ENCODE data around the gene DYNC1LI2.

Gene DYNC1LI2

DNA sequence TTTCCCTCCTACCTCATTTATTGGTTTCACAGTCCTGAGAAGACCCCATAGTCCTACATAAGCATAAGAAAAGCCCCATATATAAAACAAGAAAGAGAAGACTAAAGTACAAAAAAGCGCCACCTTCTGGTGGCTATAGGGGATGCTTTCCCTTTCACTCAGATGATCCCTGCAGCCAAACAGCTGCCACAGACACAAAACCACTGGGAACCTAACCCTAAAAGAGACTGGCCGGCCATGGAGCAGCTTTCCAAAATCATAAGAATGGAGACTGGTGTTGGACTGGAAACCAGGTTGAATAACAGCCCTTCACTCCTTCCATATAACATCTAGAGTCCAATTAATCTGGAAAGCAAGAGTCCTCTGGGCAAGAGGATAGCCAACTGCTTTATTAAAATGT lies 11.4 kb downstream of the DYNC1LI2 start:
- peak; percentile 74 for DNase-seq (ENCODE audit: low read depth, low spot score)

DNA sequence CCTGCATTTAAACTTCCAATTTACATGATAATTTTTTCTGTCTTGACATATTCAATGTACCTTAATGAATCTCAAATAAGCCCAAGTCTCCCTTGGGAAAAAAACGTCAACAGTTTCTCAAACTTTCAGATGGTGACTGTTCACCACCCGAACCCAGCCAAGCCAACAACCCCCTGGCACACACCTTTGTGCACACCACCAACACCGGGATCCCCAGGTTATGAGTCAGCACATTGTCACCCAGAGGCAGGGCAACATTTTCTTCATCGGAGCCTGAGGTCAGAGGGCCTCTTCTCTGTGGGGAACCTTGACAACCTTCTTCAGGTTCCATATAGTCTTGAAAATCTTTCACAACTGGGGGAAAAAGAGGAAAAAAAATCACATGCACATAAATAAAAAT lies 15.5 kb downstream of the DYNC1LI2 start:
- DNase-seq (ENCODE audit: low read depth, low spot score), result no peak

DNA sequence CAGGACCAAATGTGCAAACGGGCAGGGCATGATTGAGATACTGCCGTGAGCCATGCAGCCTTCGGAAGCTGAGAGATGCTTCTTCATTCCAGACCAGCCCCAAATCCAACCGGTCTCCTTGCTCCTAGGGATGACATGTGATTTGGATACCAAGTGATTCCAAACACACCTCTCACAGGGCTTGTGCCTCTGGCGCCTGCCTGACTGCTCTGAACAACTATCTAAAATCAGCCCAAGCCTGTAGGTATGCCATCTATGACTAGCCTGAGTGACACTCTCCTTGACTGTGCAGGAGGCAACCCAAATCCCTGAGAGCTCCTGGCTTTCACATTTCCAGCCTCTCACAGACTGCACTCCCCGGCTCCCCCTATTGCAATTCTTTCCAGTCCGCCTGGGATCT lies 20.3 kb downstream of the DYNC1LI2 start:
- DNase-seq (ENCODE audit: low read depth, low spot score), result no peak

DNA sequence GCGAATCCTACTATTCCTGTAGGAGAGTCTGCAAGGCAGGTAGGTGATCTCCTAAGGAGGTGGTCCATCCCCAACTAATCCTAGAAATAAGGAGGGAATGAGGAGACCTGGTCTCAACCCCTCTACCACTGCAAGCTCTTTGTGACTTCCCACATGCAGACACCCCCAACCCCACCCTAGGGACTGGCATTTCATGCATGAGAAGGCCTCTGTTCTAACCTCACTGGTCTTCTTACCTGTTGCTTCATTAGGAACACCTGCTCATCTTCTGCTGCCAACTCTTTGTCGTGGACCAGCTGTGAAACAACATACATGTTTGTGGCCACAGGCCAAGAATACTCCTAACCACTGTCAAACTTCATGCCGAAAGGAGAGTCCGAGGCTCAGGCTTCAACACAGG lies 22.6 kb downstream of the DYNC1LI2 start:
- DNase-seq (ENCODE audit: low read depth, low spot score), result no peak

DNA sequence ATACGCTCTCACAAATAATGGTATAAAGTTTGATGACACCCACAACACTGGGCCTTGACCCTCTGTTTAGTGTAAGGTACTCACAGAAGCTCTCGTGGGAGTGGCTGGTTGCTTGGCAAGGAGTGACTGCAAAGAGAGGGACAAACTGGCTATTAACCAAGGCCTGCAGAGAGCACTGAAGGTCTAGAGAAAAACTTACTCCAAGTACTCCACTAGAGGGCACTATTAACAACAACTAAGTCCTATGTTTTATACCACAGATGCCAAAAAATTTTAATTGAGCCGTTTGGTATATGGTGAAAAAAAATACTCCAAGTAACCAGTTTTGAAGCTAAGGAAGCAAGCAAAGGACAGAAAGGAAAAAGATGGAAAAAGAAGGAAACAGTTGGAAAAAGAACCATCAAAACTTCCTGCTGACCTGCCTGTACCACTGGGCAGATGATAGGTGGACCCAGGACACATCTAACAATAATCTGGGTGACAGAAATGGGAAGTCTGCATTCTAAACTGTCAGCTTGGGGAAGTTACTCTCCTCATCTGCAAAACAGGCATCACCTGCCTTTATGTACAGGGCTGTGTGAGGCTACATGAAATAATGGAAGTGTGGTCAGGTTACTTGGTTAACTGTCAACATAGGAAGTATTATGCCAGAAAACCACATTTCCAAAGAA lies 23.2 kb downstream of the DYNC1LI2 start:
- peak; percentile 31 for DNase-seq (ENCODE audit: low read depth, low spot score)

DNA sequence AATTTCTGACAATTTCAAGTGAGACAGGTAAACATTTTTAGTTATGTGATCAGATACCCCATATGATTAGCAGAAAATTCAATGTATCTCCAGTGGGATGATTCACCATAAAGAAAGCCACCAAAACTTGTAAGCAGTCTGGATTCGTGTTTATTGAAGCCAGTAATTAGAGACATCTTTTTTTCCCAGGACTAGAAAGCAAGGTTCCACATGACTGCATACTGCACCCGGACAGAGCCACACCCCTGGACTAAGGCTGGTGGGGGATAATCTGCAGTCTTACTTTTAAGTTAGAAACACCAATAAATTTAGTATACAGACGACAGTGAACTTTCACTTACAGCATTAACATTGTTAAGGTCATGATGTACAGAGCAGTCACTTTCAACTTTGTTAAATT lies 30.6 kb downstream of the DYNC1LI2 start:
- no peak for DNase-seq (ENCODE audit: low read depth, low spot score)

DNA sequence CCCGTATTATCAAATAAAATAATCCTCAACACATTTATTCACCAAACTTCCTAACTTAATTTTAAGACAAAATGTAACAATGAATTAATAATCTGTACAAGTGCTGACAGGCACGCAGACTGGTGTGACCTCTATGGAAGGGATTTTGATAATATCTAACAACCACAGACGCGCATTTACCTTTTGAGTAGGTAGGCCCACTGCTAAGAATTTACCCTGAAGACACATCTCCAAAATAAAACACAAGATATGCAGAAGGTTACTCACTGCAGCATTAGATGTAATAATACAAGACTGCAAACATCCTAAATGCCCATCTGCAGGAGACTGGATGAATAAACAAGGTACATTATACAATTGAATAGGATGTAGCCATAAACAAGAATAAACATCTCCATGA lies 32.2 kb downstream of the DYNC1LI2 start:
- DNase-seq (ENCODE audit: low read depth, low spot score), result no peak

DNA sequence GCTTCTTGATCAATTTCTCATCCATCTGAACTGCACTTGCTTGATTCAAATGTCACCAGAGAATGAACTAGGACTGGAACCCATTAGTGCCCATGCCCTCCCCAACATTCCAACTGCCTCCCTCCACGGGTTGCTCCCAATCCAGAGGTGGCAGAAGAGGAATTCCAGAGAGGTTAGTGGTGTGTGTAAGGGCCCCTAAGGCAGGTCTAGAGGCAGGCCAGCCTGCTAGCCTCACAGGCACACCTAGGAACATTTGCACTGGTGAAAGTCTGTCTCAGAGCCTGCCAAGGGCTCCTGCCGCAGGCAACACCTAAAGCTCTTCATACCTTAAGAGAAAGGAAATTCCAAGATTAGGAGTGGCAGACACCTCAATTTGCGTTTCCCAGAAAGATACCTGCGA lies 33.6 kb downstream of the DYNC1LI2 start:
- peak; percentile 78 for DNase-seq (ENCODE audit: low read depth, low spot score)

DNA sequence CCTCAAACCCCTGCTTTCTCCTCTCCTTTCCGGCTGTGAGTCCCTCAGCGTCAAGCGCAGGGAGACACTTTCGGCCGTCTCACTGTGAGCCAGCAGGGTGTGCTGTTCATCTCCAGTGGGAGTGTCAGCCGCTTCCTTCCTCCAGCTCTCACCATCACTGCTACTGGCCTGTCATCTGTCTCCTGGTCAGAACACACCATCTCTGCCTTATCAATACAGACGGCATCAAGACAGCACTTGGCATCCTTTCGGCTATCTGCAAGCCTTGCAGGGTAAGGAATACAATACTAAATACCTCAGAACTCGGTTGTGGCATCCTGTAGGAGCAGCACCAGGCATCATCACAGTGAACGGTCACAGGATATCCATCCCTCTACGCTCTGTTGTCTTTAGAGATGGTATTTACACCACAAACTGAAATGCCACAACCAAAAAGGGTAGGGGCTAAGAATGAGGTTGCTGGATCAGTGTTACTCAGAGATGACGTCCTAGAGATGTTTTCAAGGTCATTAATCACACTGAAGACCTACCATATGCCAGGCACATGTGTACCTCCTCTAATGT lies 34.2 kb downstream of the DYNC1LI2 start:
- peak; percentile 78 for DNase-seq (ENCODE audit: low read depth, low spot score)

DNA sequence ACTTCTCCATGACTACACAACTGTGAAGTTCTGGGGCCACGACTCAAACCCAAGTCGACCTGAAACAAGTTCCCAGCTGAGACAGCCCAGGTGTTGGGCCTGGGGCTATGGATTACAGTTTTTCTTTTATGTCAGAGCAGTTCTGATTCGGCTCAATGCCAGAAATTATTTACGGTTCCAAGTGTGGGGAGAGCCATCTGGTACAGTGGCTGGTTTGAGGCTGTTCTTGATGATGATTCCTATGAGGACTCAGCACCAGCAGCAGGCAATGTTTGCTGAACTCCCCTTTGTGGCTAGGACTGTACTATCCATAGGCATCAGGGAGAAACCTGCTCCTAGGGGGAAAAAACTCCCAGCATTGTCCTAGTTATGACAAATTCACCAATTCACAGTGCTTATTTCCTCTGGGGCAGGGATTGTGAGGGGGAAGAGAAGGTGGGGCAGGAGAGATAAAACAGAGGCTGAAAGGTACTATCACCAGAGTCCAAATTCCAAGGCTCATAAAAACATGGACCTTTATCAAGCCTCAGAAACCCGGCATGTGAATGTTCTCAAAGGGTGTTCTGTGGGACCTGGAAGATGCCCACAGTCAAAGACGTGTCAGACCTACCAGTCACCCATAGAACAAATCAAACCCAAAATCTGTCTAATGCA lies 36.6 kb downstream of the DYNC1LI2 start:
- no peak for DNase-seq (ENCODE audit: low read depth, low spot score)

DNA sequence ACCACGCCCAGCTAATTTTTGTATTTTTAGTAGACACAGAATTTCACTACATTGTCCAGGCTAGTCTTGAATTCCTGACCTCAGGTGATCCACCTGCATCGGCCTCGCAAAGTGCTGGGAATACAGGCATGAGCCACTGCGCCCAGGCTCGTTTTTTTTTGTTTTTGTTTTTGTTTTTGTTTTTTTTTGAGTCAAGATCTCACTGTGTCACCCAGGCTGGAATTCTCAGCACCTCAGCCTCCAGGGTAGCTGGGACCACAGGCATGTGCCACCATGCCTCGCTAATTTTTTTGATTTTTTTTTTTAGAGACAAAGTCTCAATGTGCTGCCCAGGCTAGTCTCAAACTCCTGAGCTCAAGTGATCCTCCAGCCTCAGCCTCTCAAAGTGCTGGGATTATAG lies 37.3 kb downstream of the DYNC1LI2 start:
- DNase-seq (ENCODE audit: low read depth, low spot score), result no peak

DNA sequence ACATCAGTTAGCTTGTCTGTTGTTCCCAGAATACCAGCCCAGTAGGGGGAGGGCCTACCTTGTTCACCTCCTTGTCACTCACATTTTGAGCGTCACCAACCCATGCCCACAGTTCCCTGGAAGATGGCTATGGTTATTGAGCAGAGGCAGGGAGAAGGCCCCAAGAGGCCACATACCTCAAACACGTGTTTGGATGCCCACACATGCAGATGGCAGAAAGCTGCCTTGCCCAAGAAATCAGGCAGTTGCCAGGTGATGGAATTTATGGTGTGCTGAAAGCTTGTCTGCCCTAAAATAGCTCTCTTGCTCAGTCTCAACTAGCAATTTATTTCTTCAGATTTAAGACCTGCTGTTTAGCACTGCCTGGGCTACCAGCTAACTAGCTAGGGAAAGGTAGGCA lies 38.3 kb downstream of the DYNC1LI2 start:
- DNase-seq (ENCODE audit: low read depth, low spot score), result no peak

DNA sequence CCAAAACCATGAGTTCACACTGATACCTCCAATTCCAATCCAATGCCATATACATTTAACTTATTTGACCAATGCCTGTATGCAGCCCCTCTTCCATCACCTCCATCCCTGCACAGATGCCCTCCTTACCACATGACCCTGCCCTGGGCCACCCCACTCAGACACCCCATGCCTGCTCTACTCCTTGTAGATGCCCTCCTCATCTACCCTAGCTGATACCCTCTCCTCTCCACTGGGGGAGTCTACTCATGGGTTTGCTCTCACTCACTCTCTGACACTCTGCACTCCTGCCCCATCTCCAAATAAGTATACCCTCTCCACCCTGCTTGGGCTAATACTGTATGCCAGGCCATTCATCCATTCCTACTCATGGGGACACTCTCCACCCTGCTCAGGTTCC lies 38.9 kb downstream of the DYNC1LI2 start:
- no peak for DNase-seq (ENCODE audit: low read depth, low spot score)

DNA sequence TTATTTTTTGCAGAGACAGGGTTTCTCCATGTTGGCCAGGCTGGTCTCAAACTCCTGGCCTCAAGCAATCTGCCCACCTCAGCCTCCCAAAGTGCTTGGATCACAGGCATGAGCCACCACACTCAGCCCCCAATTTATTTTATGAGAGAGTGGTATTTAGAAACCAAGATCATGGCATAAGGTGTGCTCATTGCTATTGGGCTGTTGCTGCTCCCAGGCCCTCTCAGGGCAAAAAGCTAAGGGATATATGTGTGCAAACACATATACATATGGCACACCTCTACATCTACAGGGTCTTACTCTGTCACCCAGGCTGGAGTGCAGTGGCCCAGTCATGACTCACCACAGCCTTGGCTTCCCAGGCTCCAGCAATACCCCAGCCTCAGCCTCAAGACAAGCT lies 39.8 kb downstream of the DYNC1LI2 start:
- no peak for DNase-seq (ENCODE audit: low read depth, low spot score)

DNA sequence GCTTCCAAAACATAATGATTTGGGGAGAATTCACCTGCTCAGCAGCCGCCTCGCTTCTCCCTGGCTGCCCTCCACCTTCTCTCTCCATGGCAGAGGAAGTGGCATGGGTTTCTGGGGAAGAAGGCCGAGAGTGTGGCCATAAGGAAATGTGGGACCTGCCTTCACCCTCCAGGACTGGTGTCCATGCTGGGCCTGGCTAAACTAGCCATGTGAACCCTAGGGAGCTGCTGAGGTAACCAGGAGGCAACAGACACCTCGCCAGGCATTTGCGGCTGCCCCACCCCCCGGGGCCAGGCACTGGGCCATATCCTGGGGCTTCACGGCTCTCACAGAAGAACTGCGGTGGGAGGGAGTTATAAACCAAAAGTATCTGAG lies 44.9 kb downstream of the DYNC1LI2 start:
- peak; percentile 44 for DNase-seq (ENCODE audit: low read depth, low spot score)

DNA sequence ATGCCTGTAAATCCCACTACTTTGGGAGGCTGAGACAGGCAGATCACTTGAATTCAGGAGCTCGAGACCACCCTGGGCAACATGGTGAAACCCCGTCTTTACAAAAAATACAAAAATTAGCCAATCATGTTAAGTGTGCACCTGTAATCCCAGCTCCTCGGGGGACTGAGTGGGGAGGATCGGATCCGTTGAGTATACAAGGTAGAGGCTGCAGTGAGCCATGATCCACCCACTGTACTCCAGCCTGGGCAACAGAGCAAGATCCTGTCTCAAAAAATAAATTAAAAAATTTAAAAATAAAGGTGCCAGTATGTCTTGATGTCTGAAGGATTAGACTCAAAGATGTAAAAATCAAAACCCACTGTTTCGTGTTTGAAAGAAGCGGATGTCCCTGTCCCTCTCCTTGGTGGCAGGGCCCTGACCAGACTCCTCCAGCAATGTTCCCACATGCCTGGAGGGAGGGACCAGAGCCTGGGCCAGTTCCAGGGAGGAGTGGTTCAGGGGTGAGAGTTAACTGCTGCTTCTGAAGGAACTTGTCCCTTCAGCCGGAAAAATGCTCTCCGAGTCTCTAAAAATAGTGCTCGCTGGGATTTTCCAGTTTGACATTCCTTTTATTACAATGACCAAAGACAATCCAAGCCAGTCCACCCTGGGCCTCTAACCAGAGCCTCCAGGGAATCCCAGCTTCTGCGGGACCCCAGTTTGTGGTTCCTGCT lies 45.5 kb downstream of the DYNC1LI2 start:
- peak; percentile 29 for DNase-seq (ENCODE audit: low read depth, low spot score)

DNA sequence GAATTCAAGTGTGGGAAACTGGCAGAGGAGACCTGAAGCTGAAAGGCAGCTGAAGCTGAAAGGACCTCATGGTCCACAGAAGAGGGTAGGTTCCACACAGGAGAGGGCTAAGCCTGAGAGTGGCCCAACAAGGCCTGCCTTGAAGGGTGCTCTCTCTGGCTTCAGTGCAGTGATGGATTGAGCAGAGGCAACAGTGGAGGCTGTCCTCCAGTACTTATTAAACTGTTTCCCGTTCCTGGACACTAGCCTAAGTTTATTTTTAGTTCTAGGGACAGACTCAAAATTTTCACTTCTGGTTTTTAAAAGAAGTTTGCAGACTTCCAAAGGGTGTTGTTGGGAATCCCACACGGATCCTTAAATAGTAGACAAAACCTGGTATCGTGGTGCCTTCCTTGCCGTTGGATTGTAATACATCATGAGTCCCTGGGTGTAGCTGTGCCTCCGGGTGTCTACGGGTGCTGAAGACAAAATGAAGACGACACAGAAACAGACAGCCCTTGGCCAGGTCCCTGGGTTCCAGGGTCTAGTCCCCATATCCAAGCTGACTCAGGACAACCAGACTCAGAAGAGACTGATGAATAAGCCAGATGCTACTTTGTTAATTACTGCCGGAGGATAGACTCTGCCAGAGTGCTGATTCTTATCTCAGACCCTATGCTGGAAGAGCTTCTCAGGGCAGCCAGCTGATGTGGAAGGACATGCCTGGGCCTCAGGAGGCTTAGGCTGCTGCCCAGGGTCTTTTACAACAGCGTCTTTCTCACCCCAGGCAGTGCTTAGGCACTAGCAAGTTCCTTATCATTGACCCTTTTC lies 47.8 kb downstream of the DYNC1LI2 start:
- peak; percentile 87 for DNase-seq (ENCODE audit: low read depth, low spot score)

DNA sequence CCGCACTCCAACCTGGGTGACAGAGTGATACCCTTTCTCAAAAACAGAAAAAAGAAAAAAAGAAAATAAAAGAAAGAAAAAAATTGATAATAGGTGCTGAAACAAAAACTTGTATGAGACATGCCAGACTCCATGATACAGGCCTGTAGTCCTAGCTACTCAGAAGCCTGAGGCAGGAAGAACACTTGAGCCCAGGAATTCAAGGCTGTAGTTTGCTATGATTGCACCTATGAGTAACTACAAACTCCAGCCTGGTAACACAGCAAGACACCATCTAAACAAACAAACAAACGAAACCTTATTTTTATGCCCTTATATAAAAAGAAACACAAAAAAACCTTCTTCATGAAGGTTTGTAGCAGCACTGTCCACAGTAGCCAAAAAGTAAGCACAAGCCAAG lies 49.9 kb downstream of the DYNC1LI2 start:
- no peak for DNase-seq (ENCODE audit: low read depth, low spot score)

DNA sequence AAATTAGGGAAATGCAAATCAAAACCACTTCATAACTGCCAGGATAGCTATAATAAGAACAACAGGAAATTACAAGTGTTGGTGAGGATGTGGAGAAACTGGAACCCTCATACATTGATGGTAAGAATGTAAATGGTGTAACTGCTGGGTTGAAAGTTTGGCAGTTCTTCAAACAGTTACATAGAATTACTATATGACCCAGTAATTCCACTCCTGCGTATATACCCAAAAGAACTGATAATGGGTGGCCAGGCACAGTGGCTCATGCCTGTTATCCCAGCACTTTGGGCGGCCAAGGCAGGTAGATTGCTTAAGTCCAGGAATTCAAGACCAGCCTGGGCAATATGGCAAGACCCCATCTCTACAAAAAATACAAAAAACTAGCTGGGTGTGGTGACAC lies 50.4 kb downstream of the DYNC1LI2 start:
- DNase-seq (ENCODE audit: low read depth, low spot score), result no peak

DNA sequence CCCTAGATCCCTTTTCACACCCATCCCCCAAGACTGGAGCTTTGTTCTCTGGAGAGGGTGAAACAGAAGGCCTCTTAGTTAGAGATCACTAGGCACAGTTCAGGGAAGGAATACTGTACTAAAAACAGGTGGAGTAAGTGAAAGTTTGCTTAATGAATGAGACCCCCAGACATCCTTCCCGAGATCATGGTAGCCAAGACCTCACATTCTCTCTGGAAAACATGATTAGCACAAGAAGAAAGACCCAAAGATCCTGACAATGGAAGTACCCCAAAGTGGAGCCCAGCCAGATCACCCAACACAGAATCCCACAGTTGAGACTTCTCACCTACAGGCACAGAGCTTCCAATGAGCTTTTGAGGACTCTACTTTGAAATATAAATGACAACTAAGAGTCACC lies 51.5 kb downstream of the DYNC1LI2 start:
- DNase-seq (ENCODE audit: low read depth, low spot score), result no peak

DNA sequence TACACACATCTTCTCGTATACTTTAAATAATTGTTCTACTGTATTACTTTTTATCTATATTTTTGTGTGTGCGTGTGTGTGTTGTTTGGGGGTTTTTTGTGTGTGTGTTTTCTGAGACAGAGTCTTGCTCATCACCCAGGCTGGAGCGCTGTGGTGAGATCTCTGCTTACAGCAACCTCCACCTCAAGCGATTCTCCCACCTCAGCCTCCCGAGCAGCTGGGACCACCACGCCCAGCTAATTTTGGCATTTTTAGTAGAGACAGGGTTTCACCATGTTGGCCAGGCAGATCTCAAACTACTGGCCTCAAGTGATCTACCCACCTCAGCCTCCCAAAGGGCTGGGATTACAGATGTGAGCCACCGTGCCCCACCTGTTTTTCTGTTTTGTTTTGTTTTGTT lies 53.4 kb downstream of the DYNC1LI2 start:
- no peak for DNase-seq (ENCODE audit: low read depth, low spot score)
